H1 (cell line): ENCODE measurements around the gene SLC22A25. TPM values are rescaled to one million over a fixed set of nuclear protein-coding genes. Genes with fewer than 3 reads are reported as not detected.

Source experiments
- CTCF ChIA-PET: fragments of 300-600 bp; sonication (Branson Sonifier 250); formaldehyde crosslinking; loops from one replicate; lab custom pipeline; 2021; ENCODE audit not compliant: partially characterized antibody; lab: Charles Lee
- POLR2A ChIA-PET: fragments of 300-600 bp; sonication (Branson Sonifier 250); formaldehyde crosslinking; loops from one replicate; lab custom pipeline; 2021; ENCODE audit warnings: inconsistent platforms; ENCODE audit not compliant: partially characterized antibody; lab: Charles Lee
- DNase-seq, 2 experiments: peaks; one replicate each; pipeline versions ENCODE4 v3.0.0 to v3.0.0-alpha.2; 2010 to 2022; ENCODE audit warnings: low spot score in 2 of 2, low read depth in 1 of 2, mixed read lengths in 1 of 2
- FAIRE-seq: peaks from 2 replicates; lab custom pipeline; 2011; peaks lifted over from hg19 to GRCh38; lab: Jason Lieb, UNC
- H2AFZ ChIP-seq: 2 replicates; pipeline ENCODE4 v1.8.1; 2012; ENCODE audit warnings: low read length, inconsistent platforms
- H2AK5ac ChIP-seq: 2 replicates; pipeline ENCODE4 v1.6.1; 2013; ENCODE audit warnings: low read depth, low read length
- H2BK120ac ChIP-seq: replicated peaks from 2 replicates; pipeline ENCODE3; 2013; ENCODE audit warnings: low read depth, low read length, inconsistent platforms
- H2BK12ac ChIP-seq: 2 replicates; pipeline ENCODE4 v1.6.1; 2013; ENCODE audit warnings: low read depth, low read length
- H2BK15ac ChIP-seq: 2 replicates; pipeline ENCODE4 v1.6.1; 2013; ENCODE audit warnings: low read length
- H2BK20ac ChIP-seq: 2 replicates; pipeline ENCODE4 v1.6.1; 2013; ENCODE audit warnings: low read length
- H2BK5ac ChIP-seq: 2 replicates; pipeline ENCODE4 v1.6.1; 2013; ENCODE audit warnings: low read depth, low read length
- H3K14ac ChIP-seq: 2 replicates; pipeline ENCODE4 v1.6.1; 2013; ENCODE audit warnings: inconsistent platforms; ENCODE audit not compliant: insufficient read length
- H3K18ac ChIP-seq: 2 replicates; pipeline ENCODE4 v1.6.1; 2013; ENCODE audit warnings: low read length; ENCODE audit errors: extremely low read depth
- H3K23ac ChIP-seq: 2 replicates; pipeline ENCODE4 v1.6.1; 2013; ENCODE audit warnings: inconsistent platforms; ENCODE audit not compliant: insufficient read length
- H3K23me2 ChIP-seq: 2 replicates; pipeline ENCODE4 v1.6.1; 2013; ENCODE audit warnings: low read depth, low read length
- H3K27ac ChIP-seq: 2 replicates; pipeline ENCODE4 v1.6.1; 2011; ENCODE audit warnings: low read depth, low read length, inconsistent platforms
- H3K27me3 ChIP-seq, 4 experiments: replicated peaks in 1 of 4; 1 replicate in 1 of 4; 2 replicates in 3 of 4; pipeline versions ENCODE4 v1.6.1 to v1.8.1; 2011 to 2013; ENCODE audit warnings: low read length in 3 of 4, mild to moderate bottlenecking in 3 of 4, inconsistent platforms in 2 of 4, mixed read lengths in 2 of 4, moderate library complexity in 1 of 4; ENCODE audit not compliant: control insufficient read depth in 3 of 4, insufficient read depth in 3 of 4; ENCODE audit errors: extremely low read depth in 1 of 4
- H3K36me3 ChIP-seq, 4 experiments: 2 replicates each; pipeline versions ENCODE4 v1.6.1 to v1.8.1; 2011 to 2013; ENCODE audit warnings: mild to moderate bottlenecking in 4 of 4, low read length in 3 of 4, moderate library complexity in 2 of 4, control low read depth in 1 of 4, inconsistent platforms in 1 of 4; ENCODE audit not compliant: insufficient read depth in 4 of 4, control insufficient read depth in 2 of 4
- H3K4ac ChIP-seq: replicated peaks from 2 replicates; pipeline ENCODE3; 2013; ENCODE audit warnings: low read length, low read depth, mixed read lengths, inconsistent platforms; ENCODE audit not compliant: insufficient read length
- H3K4me1 ChIP-seq, 4 experiments: replicated peaks in 1 of 4; 1 replicate in 1 of 4; 2 replicates in 3 of 4; pipeline versions ENCODE4 v1.6.1 to v1.8.1; 2011 to 2013; ENCODE audit warnings: low read length in 3 of 4, inconsistent platforms in 2 of 4, mixed read lengths in 1 of 4; ENCODE audit not compliant: insufficient read depth in 4 of 4, control insufficient read depth in 3 of 4
- H3K4me2 ChIP-seq, 2 experiments: 2 replicates each; pipeline versions ENCODE4 v1.6.1 to v1.8.1; 2011 to 2013; ENCODE audit warnings: low read depth in 2 of 2, low read length in 2 of 2, control low read depth in 1 of 2, inconsistent platforms in 1 of 2, mild to moderate bottlenecking in 1 of 2; ENCODE audit not compliant: insufficient read depth in 1 of 2
- H3K4me3 ChIP-seq, 4 experiments: fragments of 200-600, 300-600 bp in 1 of 4; sonication (generic), shearing (Covaris generic), sonication (Bioruptor Twin) in 1 of 4; 2 replicates each; pipeline versions ENCODE4 v1.5.1 to v1.8.1; 2011 to 2016; ENCODE audit warnings: low read length in 4 of 4, low read depth in 3 of 4, control low read depth in 2 of 4, inconsistent platforms in 2 of 4, mild to moderate bottlenecking in 2 of 4, mixed read lengths in 1 of 4, moderate library complexity in 1 of 4; ENCODE audit not compliant: insufficient read depth in 2 of 4; ENCODE audit errors: extremely low read depth in 1 of 4
- H3K56ac ChIP-seq: replicated peaks from 2 replicates; pipeline ENCODE3; 2013; ENCODE audit warnings: low read depth, mild to moderate bottlenecking, mixed read lengths, low read length, inconsistent platforms; ENCODE audit not compliant: insufficient read length
- H3K79me1 ChIP-seq: 2 replicates; pipeline ENCODE4 v1.6.1; 2013; ENCODE audit warnings: low read depth, low read length, control low read depth
- H3K79me2 ChIP-seq, 2 experiments: 2 replicates each; pipeline versions ENCODE4 v1.6.1 to v1.8.1; 2012 to 2013; ENCODE audit warnings: low read length in 2 of 2, mild to moderate bottlenecking in 2 of 2, inconsistent platforms in 1 of 2; ENCODE audit not compliant: insufficient read depth in 2 of 2, control insufficient read depth in 1 of 2
- H3K9ac ChIP-seq, 4 experiments: replicated peaks in 1 of 4; 1 replicate in 1 of 4; 2 replicates in 3 of 4; pipeline versions ENCODE4 v1.6.1 to v1.8.1; 2011 to 2013; ENCODE audit warnings: low read depth in 3 of 4, low read length in 3 of 4, control low read depth in 2 of 4, mild to moderate bottlenecking in 2 of 4, moderate library complexity in 2 of 4, inconsistent platforms in 1 of 4; ENCODE audit errors: extremely low read depth in 1 of 4
- H3K9me3 ChIP-seq, 2 experiments: 2 replicates each; pipeline versions ENCODE4 v1.6.1 to v1.8.1; 2012 to 2013; ENCODE audit warnings: mild to moderate bottlenecking in 2 of 2, moderate library complexity in 2 of 2, control low read depth in 1 of 2, inconsistent platforms in 1 of 2, low read depth in 1 of 2, low read length in 1 of 2, mixed read lengths in 1 of 2; ENCODE audit not compliant: insufficient read depth in 2 of 2
- H4K20me1 ChIP-seq, 2 experiments: replicated peaks in 1 of 2; 2 replicates each; pipeline versions ENCODE3 to v1.8.1; 2011 to 2013; ENCODE audit warnings: inconsistent platforms in 2 of 2, low read length in 2 of 2, mild to moderate bottlenecking in 1 of 2; ENCODE audit not compliant: insufficient read depth in 2 of 2, control insufficient read depth in 1 of 2
- H4K5ac ChIP-seq: 2 replicates; pipeline ENCODE4 v1.6.1; 2013; ENCODE audit warnings: low read length, low read depth, mixed read lengths, inconsistent platforms; ENCODE audit not compliant: insufficient read length
- H4K8ac ChIP-seq: 2 replicates; pipeline ENCODE4 v1.8.0; 2013; ENCODE audit warnings: mild to moderate bottlenecking, moderate library complexity, low read length, inconsistent platforms; ENCODE audit not compliant: insufficient read depth; ENCODE audit errors: extremely low read depth
- H4K91ac ChIP-seq: replicated peaks from 2 replicates; pipeline ENCODE3; 2013; ENCODE audit warnings: low read length, mixed read lengths, inconsistent platforms; ENCODE audit not compliant: insufficient read length
- CHD2 ChIP-seq: IDR thresholded peaks from 2 replicates; pipeline ENCODE4 v1.6.1; 2012; ENCODE audit warnings: low read length, improper control_type of control experiment
- KDM1A ChIP-seq: fragments of 200-600, 300-600 bp; sonication (generic); IDR thresholded peaks from 2 replicates; pipeline ENCODE4 v1.7.1; 2016; ENCODE audit warnings: mild to moderate bottlenecking, low read length, borderline replicate concordance
- NANOG ChIP-seq: IDR thresholded peaks from 2 replicates; pipeline ENCODE4 v1.6.1; 2011; ENCODE audit warnings: low read length, low read depth, mild to moderate bottlenecking, inconsistent platforms; ENCODE audit not compliant: insufficient read depth, poor library complexity, severe bottlenecking
- POLR2AphosphoS5 ChIP-seq: IDR thresholded peaks from 2 replicates; pipeline ENCODE4 v1.6.1; 2011; ENCODE audit warnings: low read depth, low read length
- RFX5 ChIP-seq: IDR thresholded peaks from 2 replicates; pipeline ENCODE4 v1.6.1; 2011; ENCODE audit warnings: low read depth, low read length, improper control_type of control experiment, borderline replicate concordance
- WGBS, 2 experiments: shearing (Covaris generic) in 1 of 2; methylation state at CpG; one replicate each; pipeline versions ENCODE4 v1.1.6 to v1.1.7; 2013 to 2015; ENCODE audit warnings: low lambda C conversion rate in 2 of 2, mixed read lengths in 2 of 2, inconsistent platforms in 1 of 2, low coverage in 1 of 2, missing lambda C conversion rate in 1 of 2; ENCODE audit not compliant: insufficient replicate concordance in 2 of 2, insufficient coverage in 1 of 2, insufficient read length in 1 of 2; ENCODE audit errors: extremely low coverage in 1 of 2, missing lambda C conversion rate in 1 of 2; 5-methylcytosine and 5-hydroxymethylcytosine counted together
- polyA plus RNA-seq, 7 experiments: library from polyadenylated mRNA; depleted of rRNA in 3 of 7; stranded (reverse) in 5 of 7; unstranded in 2 of 7; fragments of >200 nt in 5 of 7; fragments of 200-250 nt in 2 of 7; gene quantifications; 1 replicate in 5 of 7; 2 replicates in 1 of 7; 4 replicates in 1 of 7; pipeline versions ENCODE4 v1.2.1 to v1.2.3, GENCODE V29; 2011 to 2013; ENCODE audit warnings: missing spikeins in 2 of 7, mixed read lengths in 2 of 7
- total RNA-seq: library from RNA; stranded (reverse); fragmentation: NEBNext Ultra II Directional; extraction: Animal tissue kit (Norgen Biotek cat#: 25700); gene quantifications from 2 replicates; pipeline ENCODE4 v1.2.1, GENCODE V29; 2021
- TF ChIP-seq, protein P1 (sequence below): IDR thresholded peaks from 2 replicates; pipeline ENCODE4 v1.6.1; 2012; ENCODE audit warnings: inconsistent platforms

Gene SLC22A25
- total and polyA plus RNA-seq, 2 of the 8 experiments (the other 6 are each of a cell fraction or from before 2014, with no cell fraction given) = not detected

DNA sequence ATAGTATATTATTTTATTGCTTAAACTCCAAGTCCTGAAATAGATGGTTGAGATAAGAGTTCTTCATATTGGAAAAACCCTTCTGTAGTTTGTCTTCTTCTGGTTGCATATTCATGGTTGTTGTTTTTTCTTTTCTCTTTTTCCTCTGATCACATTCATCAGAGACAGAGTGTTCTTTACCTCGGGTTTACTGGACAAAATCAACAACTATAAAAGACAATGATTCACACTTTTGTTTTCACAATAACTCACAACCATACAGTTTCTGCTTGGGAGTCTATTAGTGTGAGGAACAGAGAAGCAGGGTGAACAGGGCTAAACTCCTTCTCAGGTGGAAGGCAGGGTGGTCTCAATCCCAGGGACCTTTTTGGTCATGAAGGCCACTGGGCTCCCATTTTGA is 2.6 kb upstream of the SLC22A25 start:
- H3K4me1 ChIP-seq = no peaks in the 10 kb centered on the region; a peak in 1 of 7 replicates
- CTCF ChIA-PET = no interaction called here
- DNase-seq (no peak), FAIRE-seq (no peak)
- no peak overlapping the region for H3K4me2 ChIP-seq
- no peak overlapping the region for H2AFZ ChIP-seq
- no peak overlapping the region for H2BK5ac ChIP-seq
- no peak overlapping the region for H2AK5ac ChIP-seq
- H3K4ac ChIP-seq = no peak overlapping the region
- H2BK20ac ChIP-seq = no peak overlapping the region
- no peaks in the 10 kb centered on the region for H3K23me2 ChIP-seq
- H3K14ac ChIP-seq = no peak overlapping the region
- no peaks in the 10 kb centered on the region for H3K79me1 ChIP-seq
- no peak overlapping the region for H3K18ac ChIP-seq
- H2BK120ac ChIP-seq = no peak overlapping the region
- H2BK15ac ChIP-seq = no peak overlapping the region
- H3K56ac ChIP-seq = no peak overlapping the region
- POLR2A ChIA-PET = no interaction called here
- no peaks in the 10 kb centered on the region for H3K36me3 ChIP-seq
- H3K4me3 ChIP-seq = no peak overlapping the region
- no peaks in the 10 kb centered on the region for H3K27me3 ChIP-seq
- 93% methylated on average over 1 of the region's 1 CpG; no CpG with 5 or more reads in 1 of the 2 experiments for WGBS, 2 experiments
- no peak overlapping the region for H2BK12ac ChIP-seq
- H3K27ac ChIP-seq = no peak overlapping the region
- no peaks in the 10 kb centered on the region for H4K20me1 ChIP-seq
- H4K5ac ChIP-seq = no peak overlapping the region
- no peak overlapping the region for H4K8ac ChIP-seq
- H3K23ac ChIP-seq = no peak overlapping the region
- H3K79me2 ChIP-seq = no peaks in the 10 kb centered on the region
- H3K9me3 ChIP-seq = no peaks in the 10 kb centered on the region
- H4K91ac ChIP-seq = no peak overlapping the region
- H3K9ac ChIP-seq = no peak overlapping the region
- TF ChIP-seq CHD2 (no peak), POLR2AphosphoS5 (no peak), NANOG (no peak), RFX5 (no peak), KDM1A (no peak)
- TF ChIP-seq, protein P1, sequence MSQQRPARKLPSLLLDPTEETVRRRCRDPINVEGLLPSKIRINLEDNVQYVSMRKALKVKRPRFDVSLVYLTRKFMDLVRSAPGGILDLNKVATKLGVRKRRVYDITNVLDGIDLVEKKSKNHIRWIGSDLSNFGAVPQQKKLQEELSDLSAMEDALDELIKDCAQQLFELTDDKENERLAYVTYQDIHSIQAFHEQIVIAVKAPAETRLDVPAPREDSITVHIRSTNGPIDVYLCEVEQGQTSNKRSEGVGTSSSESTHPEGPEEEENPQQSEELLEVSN = no peak
